Parathyroid adenoma (tissue), 2 donors: Measurements from ENCODE around the gene SEMA5B.
A peak's percentile ranks its signal among the peaks of the same experiment; 100 is the strongest.

Experiments used
- H2AFZ ChIP-seq: fragments of 300-600 bp; sonication (generic); one replicate; pipeline ENCODE4 v1.7.0; 2017; ENCODE audit warnings: antibody characterized with exemption, mild to moderate bottlenecking
- H3K27ac ChIP-seq: fragments of 300-600 bp; sonication (generic); one replicate; pipeline ENCODE4 v1.7.0; 2017
- H3K27me3 ChIP-seq: fragments of 300-600 bp; sonication (generic); one replicate; pipeline ENCODE4 v1.7.0; 2017; ENCODE audit warnings: low read length; ENCODE audit not compliant: control insufficient read depth, insufficient read depth
- H3K36me3 ChIP-seq: fragments of 300-600 bp; sonication (generic); one replicate; pipeline ENCODE4 v1.7.0; 2017; ENCODE audit warnings: low read length; ENCODE audit not compliant: control insufficient read depth, insufficient read depth
- H3K4me1 ChIP-seq: fragments of 300-600 bp; sonication (generic); one replicate; pipeline ENCODE4 v1.7.0; 2017; ENCODE audit warnings: control low read depth
- H3K4me2 ChIP-seq: fragments of 300-600 bp; sonication (generic); one replicate; pipeline ENCODE4 v1.7.0; 2017; ENCODE audit warnings: low read length
- H3K4me3 ChIP-seq: fragments of 300-600 bp; sonication (generic); one replicate; pipeline ENCODE4 v1.7.0; 2017; ENCODE audit warnings: low read depth, low read length
- H3K79me2 ChIP-seq: fragments of 300-600 bp; sonication (generic); one replicate; pipeline ENCODE4 v1.7.0; 2017; ENCODE audit warnings: control low read depth
- H3K9ac ChIP-seq: fragments of 300-600 bp; sonication (generic); one replicate; pipeline ENCODE4 v1.7.0; 2017; ENCODE audit warnings: mild to moderate bottlenecking
- H3K9me3 ChIP-seq: fragments of 300-600 bp; sonication (generic); one replicate; pipeline ENCODE4 v1.7.0; 2017; ENCODE audit warnings: low read length; ENCODE audit not compliant: control insufficient read depth
- TF ChIP-seq, protein P1 (sequence below): fragments of 300-600 bp; sonication (generic); IDR thresholded peaks from one replicate; pipeline ENCODE4 v1.7.0; 2017; ENCODE audit warnings: antibody characterized with exemption, mild to moderate bottlenecking
- donor health status: primary hyperparathyroidism.

The SEMA5B gene

DNA sequence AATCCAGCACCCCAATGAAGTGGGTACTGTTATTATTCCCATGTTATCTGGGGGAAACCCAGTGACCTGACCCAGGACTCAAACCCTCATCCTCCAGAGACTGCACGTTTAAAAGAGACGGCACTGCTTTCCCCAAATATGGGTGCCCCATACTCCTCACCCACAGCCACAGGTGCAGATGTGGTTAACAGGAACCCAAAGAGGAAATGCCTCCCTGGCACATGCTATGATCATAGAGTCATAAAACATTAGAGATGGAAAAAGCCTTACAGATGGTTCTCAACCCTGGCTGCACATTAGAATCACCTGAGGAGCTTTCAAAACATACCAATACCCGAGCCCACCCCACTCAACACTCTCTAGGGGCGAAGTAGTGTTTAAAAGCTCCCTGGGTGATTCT, 111.5 kb downstream of the SEMA5B start:
- no peaks in the 10 kb centered on the region for H3K36me3 ChIP-seq
- no peaks in the 10 kb centered on the region for H3K4me1 ChIP-seq
- H3K9me3 ChIP-seq: no peaks in the 10 kb centered on the region
- H3K4me2 ChIP-seq: no peak overlapping the region
- no peak overlapping the region for H3K9ac ChIP-seq
- H3K79me2 ChIP-seq: no peaks in the 10 kb centered on the region
- no peak overlapping the region for H3K4me3 ChIP-seq
- no peaks in the 10 kb centered on the region for H3K27me3 ChIP-seq
- no peak overlapping the region for H3K27ac ChIP-seq
- H2AFZ ChIP-seq: no peak overlapping the region
- TF ChIP-seq, protein P1, sequence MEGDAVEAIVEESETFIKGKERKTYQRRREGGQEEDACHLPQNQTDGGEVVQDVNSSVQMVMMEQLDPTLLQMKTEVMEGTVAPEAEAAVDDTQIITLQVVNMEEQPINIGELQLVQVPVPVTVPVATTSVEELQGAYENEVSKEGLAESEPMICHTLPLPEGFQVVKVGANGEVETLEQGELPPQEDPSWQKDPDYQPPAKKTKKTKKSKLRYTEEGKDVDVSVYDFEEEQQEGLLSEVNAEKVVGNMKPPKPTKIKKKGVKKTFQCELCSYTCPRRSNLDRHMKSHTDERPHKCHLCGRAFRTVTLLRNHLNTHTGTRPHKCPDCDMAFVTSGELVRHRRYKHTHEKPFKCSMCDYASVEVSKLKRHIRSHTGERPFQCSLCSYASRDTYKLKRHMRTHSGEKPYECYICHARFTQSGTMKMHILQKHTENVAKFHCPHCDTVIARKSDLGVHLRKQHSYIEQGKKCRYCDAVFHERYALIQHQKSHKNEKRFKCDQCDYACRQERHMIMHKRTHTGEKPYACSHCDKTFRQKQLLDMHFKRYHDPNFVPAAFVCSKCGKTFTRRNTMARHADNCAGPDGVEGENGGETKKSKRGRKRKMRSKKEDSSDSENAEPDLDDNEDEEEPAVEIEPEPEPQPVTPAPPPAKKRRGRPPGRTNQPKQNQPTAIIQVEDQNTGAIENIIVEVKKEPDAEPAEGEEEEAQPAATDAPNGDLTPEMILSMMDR: no peak

DNA sequence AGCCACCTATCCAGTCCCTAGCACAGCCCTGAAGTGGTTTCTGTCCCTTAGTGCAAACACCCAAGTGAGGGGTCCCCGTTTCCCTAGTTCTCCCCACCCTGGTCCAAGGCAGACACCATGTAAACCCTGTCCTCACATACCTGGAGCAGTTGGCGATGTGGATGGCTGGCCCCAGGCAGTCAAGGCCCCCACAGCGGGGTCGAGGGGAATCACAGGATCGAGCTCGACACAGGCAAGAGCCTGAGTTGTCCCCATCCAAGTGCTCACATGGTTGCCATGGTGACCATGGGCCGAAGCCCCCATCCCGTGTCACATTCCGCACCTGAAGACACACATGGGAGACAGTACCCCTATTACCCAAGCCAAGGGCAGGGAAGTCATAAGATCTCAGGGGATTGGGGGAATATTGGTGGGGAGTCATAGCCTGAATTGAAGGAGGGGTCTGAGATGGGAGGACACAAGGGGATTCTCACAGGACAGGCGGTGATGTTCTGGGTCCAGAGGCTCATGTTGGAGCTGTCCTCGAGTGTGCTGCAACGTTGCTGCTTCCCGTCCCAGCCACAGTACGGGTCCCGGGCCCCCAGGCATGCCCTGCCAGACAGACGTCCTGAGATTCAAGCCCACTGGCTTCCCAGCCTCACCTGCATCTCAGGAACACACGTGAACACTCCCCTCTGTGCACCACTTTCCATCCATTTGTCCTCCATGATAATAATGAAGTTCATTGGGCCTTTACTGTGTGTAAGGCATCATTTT, 112.1 kb downstream of the SEMA5B start:
- H3K27me3 ChIP-seq: no peaks in the 10 kb centered on the region
- TF ChIP-seq, protein P1: no peak
- no peaks in the 10 kb centered on the region for H3K4me1 ChIP-seq
- H3K27ac ChIP-seq: no peak overlapping the region
- H3K9ac ChIP-seq: no peak overlapping the region
- no peaks in the 10 kb centered on the region for H3K79me2 ChIP-seq
- H3K4me3 ChIP-seq: no peak overlapping the region
- no peaks in the 10 kb centered on the region for H3K9me3 ChIP-seq
- H2AFZ ChIP-seq: no peak overlapping the region
- H3K36me3 ChIP-seq: no peaks in the 10 kb centered on the region
- H3K4me2 ChIP-seq: no peak overlapping the region

DNA sequence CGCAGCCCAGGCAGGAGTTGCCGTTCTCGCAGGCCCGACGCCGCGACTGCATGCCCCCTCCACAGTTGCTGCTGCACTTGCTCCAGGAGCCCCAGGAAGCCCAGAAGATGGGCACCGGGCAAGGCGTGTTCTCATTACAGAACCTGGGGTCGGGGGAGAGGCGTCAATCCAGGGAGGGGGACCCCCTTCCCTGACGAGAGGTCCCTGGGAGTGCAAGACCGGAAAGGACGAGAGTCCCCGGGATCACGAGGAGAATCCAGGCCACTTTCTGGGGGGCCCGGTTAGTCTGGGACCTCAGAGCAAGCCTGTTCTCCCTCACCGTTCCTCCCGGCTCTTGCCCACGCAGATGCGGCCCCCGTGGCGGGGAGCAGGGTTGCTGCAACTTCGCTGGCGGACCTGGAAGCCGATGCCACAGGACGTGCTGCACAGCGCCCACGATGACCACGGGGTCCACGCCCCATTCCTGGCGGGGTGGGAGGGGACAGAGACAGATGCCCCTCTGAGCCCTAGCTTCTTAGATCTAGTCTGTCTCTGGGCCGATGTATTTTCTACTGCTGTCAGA, 113.9 kb downstream of the SEMA5B start:
- H3K36me3 ChIP-seq: no peaks in the 10 kb centered on the region
- no peak overlapping the region for H3K4me2 ChIP-seq
- TF ChIP-seq, protein P1: no peak

DNA sequence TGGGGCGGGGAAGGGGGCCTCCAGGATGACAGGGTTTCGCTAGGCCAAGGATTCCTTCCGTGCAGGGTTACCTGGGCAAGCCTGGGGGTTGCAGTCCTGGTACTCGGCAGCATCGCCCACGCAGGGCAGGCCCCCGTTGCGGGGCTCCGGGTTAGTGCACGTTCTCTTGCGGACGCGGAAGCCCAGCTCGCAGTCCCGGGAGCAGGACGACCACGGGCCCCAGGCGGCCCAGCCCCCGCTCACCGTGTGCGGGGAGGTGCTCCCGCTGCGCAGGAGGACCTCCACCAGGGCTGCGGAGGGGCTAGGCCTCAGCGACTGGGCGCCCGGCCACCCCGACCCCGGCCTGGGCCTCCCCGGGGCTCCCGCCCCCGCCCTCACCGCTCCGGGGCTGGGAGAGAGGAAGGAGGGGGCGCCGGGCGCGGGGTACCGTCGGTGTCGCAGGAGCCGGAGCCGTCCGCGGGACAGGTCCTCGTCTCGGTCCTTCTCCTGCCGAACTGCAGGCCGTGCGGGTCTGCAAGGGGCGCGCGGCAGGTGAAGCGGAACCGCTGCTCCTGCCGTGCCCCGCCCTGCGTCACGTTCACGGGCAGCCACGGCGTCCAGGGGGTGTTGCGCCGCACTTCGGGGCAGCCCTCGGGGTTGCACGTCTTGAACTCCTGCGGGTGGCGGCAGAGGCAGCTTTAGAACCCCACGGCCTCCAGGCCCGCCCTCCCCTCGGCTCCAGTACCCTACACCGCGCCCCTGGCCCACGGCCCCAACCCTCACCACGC, 114.6 kb downstream of the SEMA5B start:
- Histone ChIP-seq H2AFZ (peak overlapping the region; percentile 28), H3K27me3 (no peaks in the 10 kb centered on the region), H3K79me2 (no peaks in the 10 kb centered on the region), H3K27ac (no peak overlapping the region), H3K9me3 (no peaks in the 10 kb centered on the region), H3K9ac (no peak overlapping the region), H3K4me2 (no peak overlapping the region), H3K36me3 (no peaks in the 10 kb centered on the region), H3K4me1 (no peaks in the 10 kb centered on the region), H3K4me3 (no peak overlapping the region)
- TF ChIP-seq, protein P1: no peak

More for the DNA sequence above, 113.9 kb downstream of the SEMA5B start:
- H3K9me3 ChIP-seq: no peaks in the 10 kb centered on the region
- H3K27me3 ChIP-seq: no peaks in the 10 kb centered on the region
- no peak overlapping the region for H3K27ac ChIP-seq
- H3K4me3 ChIP-seq: no peak overlapping the region
- no peaks in the 10 kb centered on the region for H3K79me2 ChIP-seq
- no peak overlapping the region for H2AFZ ChIP-seq
- H3K4me1 ChIP-seq: no peaks in the 10 kb centered on the region
- no peak overlapping the region for H3K9ac ChIP-seq
